Ovary (tissue), 9 donors: ENCODE data around the gene P4HA1. TPM values are rescaled to one million over a fixed set of nuclear protein-coding genes. Genes with fewer than 3 reads are reported as not detected.

ENCODE experiments used
- DNase-seq, 5 donors: peaks; one replicate each; pipeline ENCODE4 v3.0.0-alpha.2; 2019 to 2020
- H3K27ac ChIP-seq, 2 donors: fragments of 200-600 bp; one replicate each; pipeline versions ENCODE4 v1.5.1 to v1.8.0; 2019 to 2022
- H3K27me3 ChIP-seq: fragments of 200-600 bp; one replicate; pipeline ENCODE4 v1.8.0; 2022
- H3K36me3 ChIP-seq: fragments of 200-600 bp; sonication (generic); one replicate; pipeline ENCODE4 v1.5.1; 2019
- H3K4me1 ChIP-seq: one replicate; pipeline ENCODE4 v1.8.1; 2013; ENCODE audit warnings: mild to moderate bottlenecking, moderate library complexity; ENCODE audit not compliant: insufficient read depth
- H3K4me3 ChIP-seq: fragments of 200-600 bp; sonication (generic); one replicate; pipeline ENCODE4 v1.5.1; 2017
- H3K9me3 ChIP-seq, 2 donors: fragments of 200-600 bp in 1 of 2; sonication (generic) in 1 of 2; one replicate each; pipeline versions ENCODE4 v1.5.1 to v1.8.1; 2013 to 2019; ENCODE audit warnings: mild to moderate bottlenecking in 1 of 2, moderate library complexity in 1 of 2
- EP300 ChIP-seq: sonication (generic); formaldehyde crosslinking; IDR thresholded peaks from one replicate; pipeline ENCODE4 v1.6.1; 2017; ENCODE audit warnings: antibody characterized with exemption
- POLR2A ChIP-seq: fragments of 450-650 bp; IDR thresholded peaks from one replicate; pipeline ENCODE4 v1.6.1; 2017; ENCODE audit warnings: antibody characterized with exemption, mild to moderate bottlenecking, moderate library complexity
- WGBS, 3 donors: extraction: QIAGEN DNeasy Blood & Tissue Kit in 1 of 3; methylation state at CpG; one replicate each; pipeline versions ENCODE4 v1.1.5 to v1.1.7; 2013 to 2017; 5-methylcytosine and 5-hydroxymethylcytosine counted together
- intact Hi-C, 4 donors: fragments of 100-400 bp; cut with DNase I; formaldehyde crosslinking; loops; one replicate each; pipeline versions ENCODE4 v1.11.0 to v1.15.1; 2022 to 2023
- polyA plus RNA-seq, 2 donors: library from polyadenylated mRNA; stranded (reverse); fragments of 200-250 nt in 1 of 2; fragments of 350-450 nt in 1 of 2; fragmentation: Illumina TruSeq in 1 of 2; extraction: RNeasy Lipid Tissue Mini Kit (QIAGEN cat#74804) in 1 of 2; gene quantifications; one replicate each; pipeline ENCODE4 v1.2.3, GENCODE V29; 2013 to 2014
- total RNA-seq, 7 donors: library from RNA; depleted of rRNA in 2 of 7; stranded (reverse); fragments of >200 nt in 2 of 7; fragmentation: NEBNext Ultra II Directional in 3 of 7; extraction: Animal tissue kit (Norgen Biotek cat#: 25700) in 3 of 7; gene quantifications; one replicate each; pipeline versions ENCODE4 v1.1.0 to v1.2.4, GENCODE V29; 2016 to 2023
- TF ChIP-seq, protein P1 (sequence below), 3 donors: fragments of 450-650 bp in 2 of 3; fragments of 200-600 bp in 1 of 3; IDR thresholded peaks; one replicate each; pipeline versions ENCODE4 v1.5.1 to v1.8.0; 2016 to 2022; ENCODE audit warnings: antibody characterized with exemption in 3 of 3, mild to moderate bottlenecking in 1 of 3
- donor health status: DM: no; HTN: no; CAD: no; lungs with moderate emphysema.
- donor health status: DM: no; HTN: no; CAD: no.
- donor health status: Bipolar disorder and iron deficiency.
- donor health status: DM: yes; HTN: yes; CAD: no.
- donor health status: DM: no; HTN: no; CAD: no.
- donor health status: DM: yes; HTN: yes; CAD: no.

P4HA1 gene
- total and polyA plus RNA-seq, 9 donors, result 20.5 to 74.9 (median 39.7) TPM

GRCh38 chr10:72981882-72982529, 114.7 kb downstream of the P4HA1 start:
- no peak for DNase-seq
- Histone ChIP-seq H3K4me3 (no peak overlapping the region), H3K4me1 (no peaks in the 10 kb centered on the region), H3K9me3 (no peaks in the 10 kb centered on the region), H3K27me3 (no peaks in the 10 kb centered on the region), H3K27ac (no peak overlapping the region), H3K36me3 (no peaks in the 10 kb centered on the region)
- WGBS, 3 donors, result 76 to 83% (median 81%) methylated on average over 2 of the region's 2 CpGs
- intact Hi-C loops, result no loop called here
- TF ChIP-seq EP300, result no peak
- no peak for TF ChIP-seq POLR2A
- TF ChIP-seq, protein P1, sequence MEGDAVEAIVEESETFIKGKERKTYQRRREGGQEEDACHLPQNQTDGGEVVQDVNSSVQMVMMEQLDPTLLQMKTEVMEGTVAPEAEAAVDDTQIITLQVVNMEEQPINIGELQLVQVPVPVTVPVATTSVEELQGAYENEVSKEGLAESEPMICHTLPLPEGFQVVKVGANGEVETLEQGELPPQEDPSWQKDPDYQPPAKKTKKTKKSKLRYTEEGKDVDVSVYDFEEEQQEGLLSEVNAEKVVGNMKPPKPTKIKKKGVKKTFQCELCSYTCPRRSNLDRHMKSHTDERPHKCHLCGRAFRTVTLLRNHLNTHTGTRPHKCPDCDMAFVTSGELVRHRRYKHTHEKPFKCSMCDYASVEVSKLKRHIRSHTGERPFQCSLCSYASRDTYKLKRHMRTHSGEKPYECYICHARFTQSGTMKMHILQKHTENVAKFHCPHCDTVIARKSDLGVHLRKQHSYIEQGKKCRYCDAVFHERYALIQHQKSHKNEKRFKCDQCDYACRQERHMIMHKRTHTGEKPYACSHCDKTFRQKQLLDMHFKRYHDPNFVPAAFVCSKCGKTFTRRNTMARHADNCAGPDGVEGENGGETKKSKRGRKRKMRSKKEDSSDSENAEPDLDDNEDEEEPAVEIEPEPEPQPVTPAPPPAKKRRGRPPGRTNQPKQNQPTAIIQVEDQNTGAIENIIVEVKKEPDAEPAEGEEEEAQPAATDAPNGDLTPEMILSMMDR (IDR thresholded peaks at IDR 0.05), result no peak

DNA sequence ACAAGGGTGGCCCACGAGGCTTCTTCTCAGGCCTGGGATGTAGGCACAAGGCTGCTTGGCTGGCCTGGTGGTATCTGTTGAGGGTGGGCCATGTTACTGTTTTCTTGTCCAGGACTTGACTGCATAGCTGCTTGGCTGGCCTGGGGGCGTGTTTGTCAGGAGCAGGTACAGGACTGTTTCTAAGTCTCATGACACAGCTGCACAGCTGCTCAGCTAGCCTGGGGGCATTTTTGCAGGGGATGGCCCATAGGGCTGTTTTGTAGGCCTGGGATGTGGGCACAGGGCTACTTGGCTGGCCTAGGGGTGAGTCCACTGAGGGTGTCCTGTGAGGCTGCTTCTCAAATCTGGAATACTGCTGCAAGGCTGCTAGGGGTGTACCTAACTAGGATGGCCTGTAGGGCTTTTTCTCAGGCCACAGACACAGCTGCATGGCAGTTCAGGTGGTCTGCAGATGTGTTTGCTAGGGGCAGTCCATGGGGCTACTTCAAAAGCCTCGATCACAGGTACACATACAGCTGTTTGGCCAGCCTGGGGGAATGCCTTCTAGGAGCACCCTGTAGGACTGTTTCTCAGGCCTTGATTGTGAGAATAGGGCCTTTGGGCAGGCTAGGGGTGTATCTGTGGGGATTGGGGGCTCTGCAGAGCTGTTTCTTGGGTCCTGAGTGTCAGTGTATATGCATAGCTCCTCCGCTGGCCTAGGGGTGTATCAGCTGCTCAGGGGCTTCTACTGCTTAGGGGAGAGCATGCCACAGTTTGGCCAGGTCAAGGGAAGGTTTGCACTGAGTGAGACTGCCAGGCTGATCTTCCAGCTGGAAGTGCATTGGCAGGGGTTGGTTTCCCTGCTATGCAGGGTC, 115.4 kb downstream of the P4HA1 start:
- TF ChIP-seq EP300 (no peak), POLR2A (no peak)
- TF ChIP-seq, protein P1 (IDR thresholded peaks at IDR 0.05), result no peak
- intact Hi-C loops, result no loop called here
- Histone ChIP-seq H3K9me3 (no peaks in the 10 kb centered on the region), H3K4me3 (no peak overlapping the region), H3K4me1 (no peaks in the 10 kb centered on the region), H3K27ac (no peak overlapping the region), H3K36me3 (no peaks in the 10 kb centered on the region), H3K27me3 (no peaks in the 10 kb centered on the region)
- 93 to 100% (median 96%) methylated on average over 4 of the region's 4 CpGs for WGBS, 3 donors
- no peak for DNase-seq

DNA sequence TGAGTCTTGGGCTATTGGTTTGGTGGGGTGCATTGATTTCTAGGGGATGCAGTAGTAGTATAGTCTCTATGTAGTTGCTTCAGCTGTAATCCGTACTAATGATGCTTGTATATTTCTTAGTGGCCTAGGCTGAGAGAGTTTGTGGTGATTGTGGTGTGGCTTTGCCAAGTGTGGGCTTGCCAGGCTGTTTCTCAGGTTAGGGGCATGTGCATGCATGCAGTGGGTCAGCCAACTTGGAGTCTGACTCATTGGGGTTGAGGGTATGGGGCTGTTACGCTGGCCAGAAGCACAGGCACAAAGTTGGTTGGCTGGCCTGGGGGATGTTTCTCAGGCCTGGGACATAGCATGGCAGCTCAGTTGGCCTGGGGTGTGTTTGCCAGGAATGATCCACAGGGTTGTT, 116.3 kb downstream of the P4HA1 start:
- intact Hi-C loops, result no loop called here
- Histone ChIP-seq H3K4me1 (no peaks in the 10 kb centered on the region), H3K27ac (no peak overlapping the region), H3K4me3 (no peak overlapping the region), H3K36me3 (no peaks in the 10 kb centered on the region), H3K9me3 (no peaks in the 10 kb centered on the region), H3K27me3 (no peaks in the 10 kb centered on the region)
- TF ChIP-seq, protein P1 (IDR thresholded peaks at IDR 0.05), result no peak
- no peak for TF ChIP-seq POLR2A
- TF ChIP-seq EP300, result no peak
- 93 to 98% (median 97%) methylated on average over 2 of the region's 2 CpGs for WGBS, 3 donors
- DNase-seq, result no peak

DNA sequence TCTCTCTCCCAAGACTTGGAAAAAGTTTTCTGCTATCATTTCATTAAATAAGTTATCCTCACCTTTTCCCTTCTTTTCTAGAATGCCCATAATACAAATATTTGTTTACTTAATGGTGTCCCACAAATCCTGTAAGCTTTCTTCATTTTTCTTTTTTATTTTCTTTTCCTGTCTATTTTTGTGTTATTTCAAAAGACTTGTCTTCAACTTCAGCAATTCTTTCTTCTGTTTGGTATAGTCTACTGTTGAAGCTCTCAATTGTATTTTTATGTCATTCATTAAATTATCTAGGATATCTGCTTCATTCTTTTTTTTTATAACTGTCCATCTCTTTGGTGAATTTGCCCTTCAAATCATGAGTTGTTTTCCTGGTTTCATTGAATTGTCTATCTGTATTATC, 117.0 kb downstream of the P4HA1 start:
- TF ChIP-seq, protein P1 (IDR thresholded peaks at IDR 0.05), result no peak
- TF ChIP-seq EP300 (no peak), POLR2A (no peak)
- intact Hi-C loops, result no loop called here
- H3K36me3 ChIP-seq, result no peaks in the 10 kb centered on the region
- H3K27ac ChIP-seq, result no peak overlapping the region
- H3K4me1 ChIP-seq, result no peaks in the 10 kb centered on the region
- no peak for DNase-seq
- H3K9me3 ChIP-seq, result no peaks in the 10 kb centered on the region
- no peaks in the 10 kb centered on the region for H3K27me3 ChIP-seq
- no peak overlapping the region for H3K4me3 ChIP-seq
